SW 1271 (cell line): Measurements from ENCODE around the gene CPXM1.
"Not testable (repeated sequence)": the region's sequence is repeated elsewhere in the genome, so short reads cannot be mapped to it uniquely, and the experiment has no call there.

ENCODE experiments used
- DNase-seq, 2 experiments: peaks; one replicate each; lab custom pipeline; 2025; lab: John Stamatoyannopoulos, UW

CPXM1 gene

GRCh38 chr20:2800521-2801285 lies at the start of gene CPXM1:
TSS of gene CPXM1 (minus strand) at chr20:2800627. CDS start at chr20:2800572, 55 bp downstream.
- DNase-seq: no peak

GRCh38 chr20:2849529-2849928 lies 49.1 kb upstream of the CPXM1 start:
- no peak for DNase-seq

GRCh38 chr20:2847802-2848201 lies 47.4 kb upstream of the CPXM1 start:
- DNase-seq: no peak

DNA sequence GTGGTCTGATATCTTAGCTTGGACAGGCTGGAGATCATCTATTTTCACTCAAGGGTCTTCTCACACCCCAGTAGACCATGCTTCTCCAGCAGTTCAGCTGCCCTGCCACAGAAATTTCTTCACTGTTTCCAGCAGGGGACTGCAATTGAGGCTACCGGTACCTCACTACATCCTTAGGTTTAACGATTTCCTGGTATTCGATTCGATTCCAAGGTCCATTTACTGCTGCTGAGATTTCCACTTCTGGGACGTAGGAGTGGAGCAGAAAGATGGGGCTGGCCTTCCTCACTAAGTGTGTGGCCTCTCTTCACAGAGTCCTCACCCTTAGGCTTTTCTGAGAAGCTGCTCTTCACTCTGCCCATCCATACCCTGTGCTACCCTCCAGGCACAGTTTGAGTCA lies 46.3 kb upstream of the CPXM1 start:
- no peak for DNase-seq

DNA sequence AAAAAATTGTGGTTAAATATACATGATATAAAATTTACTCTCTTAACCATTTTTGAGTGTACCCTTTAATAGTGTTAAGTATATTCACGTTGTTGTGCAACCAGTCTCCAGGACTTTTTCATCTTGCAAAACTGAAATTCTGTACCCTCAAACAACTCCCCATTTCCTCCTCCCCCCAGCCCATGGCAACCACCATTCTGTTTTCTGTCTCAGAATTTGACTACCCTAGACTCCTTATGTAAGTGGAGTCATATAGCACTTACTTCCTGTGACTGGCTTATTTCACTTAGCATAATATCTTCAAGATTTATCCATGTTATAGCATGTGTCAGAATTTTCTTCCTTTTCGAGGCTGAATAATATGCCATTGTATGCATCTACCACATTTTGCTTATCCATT lies 45.2 kb upstream of the CPXM1 start:
- DNase-seq: no peak

DNA sequence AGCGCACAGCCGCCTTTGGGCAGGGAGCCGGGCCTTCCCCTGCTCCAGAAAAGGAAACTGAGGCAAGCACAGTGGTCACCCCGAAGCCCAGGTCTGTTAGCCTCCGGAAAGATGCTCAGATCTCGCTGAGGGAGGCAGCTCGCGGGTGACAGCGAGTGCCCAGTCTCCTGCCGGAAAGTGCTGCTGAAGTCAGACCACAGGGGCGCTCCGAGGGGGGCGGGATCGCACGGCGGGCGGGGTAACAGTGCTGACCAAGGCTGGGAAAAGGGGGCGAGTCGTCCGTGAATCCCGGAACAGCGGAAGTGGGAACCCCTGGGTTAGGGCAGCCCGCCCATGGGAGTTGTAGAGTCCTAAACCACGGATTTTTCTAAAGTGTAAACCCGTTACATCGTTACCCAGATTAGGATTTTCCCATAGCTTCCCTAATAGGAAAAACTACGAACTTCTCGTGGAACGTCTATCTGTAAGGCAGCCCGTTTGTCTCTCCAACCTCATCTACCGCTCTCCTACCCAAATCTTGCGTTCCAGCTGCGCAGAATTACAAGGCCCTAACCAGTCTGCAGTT lies 40.6 kb upstream of the CPXM1 start:
- peak; percentile 43 to 80 for DNase-seq

DNA sequence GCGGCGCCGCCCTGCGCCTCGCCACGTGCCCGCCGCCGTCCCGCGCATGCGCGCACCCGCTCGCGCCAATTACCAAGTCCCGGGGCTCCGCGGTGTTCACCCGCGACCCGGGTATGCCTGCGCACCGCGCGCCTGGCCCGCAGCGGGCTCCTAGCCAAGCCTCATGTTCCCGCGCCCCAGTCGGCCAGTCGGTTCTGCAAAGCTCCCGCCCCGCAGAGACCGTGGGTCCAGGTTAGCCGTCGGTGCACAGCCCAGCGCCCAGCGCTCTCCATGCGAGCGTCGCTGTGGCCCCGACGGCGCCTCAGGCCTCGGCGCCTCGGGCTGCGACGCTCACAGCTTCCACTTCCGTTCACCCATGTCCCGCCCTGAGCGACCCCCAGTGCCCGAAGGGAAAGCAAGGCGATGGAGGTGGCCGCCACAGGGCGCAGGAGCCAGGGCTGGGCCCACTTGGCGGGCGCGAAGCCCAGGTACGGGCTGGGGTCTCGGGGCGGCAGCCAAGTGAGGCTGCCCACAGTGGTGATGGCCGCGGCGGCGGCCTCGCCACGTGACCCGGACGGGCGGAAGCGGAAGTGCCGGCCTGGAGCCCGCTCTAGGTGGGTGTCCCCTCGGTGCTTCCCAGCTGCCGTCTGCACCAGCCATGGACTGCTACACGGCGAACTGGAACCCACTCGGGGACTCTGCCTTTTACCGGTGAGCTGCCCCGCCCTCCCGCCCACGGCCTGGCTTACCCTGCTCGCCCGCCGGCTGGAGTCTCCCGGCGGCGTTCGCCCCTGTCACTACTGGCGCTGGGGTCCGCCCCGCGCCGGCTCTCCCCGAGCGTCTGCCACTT lies 39.9 kb upstream of the CPXM1 start, which contains the start of the genes PCED1A and VPS16:
Gene PCED1A, minus strand, starts transcription at position 518 of the 829 bp plus-strand sequence. CDS start 743 bp downstream, outside the sequence.
Gene VPS16, plus strand, starts transcription at position 608 of the 829 bp plus-strand sequence. Its CDS starts 30 bp downstream, at position 638.
- peak; percentile 71 to 85 for DNase-seq

DNA sequence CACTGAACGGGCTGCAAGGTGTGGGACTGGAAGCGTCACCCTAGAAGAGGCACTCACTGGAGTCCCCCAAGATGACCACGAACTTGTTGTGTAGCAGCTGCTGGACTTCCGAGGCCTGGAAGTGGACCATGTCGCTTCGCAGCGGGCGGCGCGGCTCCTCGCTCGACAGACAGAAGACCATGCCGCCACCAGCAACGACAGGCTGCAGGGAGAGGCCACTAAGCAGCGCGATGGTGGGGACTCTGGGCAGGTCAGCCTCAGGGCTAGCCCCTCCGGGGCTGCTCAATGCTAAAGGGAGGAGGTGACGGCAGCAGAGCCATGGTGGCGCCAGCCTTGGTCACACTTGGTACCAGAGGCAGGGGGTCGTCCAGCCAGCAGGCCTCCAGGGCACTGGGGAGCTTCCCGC lies 39.3 kb upstream of the CPXM1 start:
- DNase-seq: no peak

DNA sequence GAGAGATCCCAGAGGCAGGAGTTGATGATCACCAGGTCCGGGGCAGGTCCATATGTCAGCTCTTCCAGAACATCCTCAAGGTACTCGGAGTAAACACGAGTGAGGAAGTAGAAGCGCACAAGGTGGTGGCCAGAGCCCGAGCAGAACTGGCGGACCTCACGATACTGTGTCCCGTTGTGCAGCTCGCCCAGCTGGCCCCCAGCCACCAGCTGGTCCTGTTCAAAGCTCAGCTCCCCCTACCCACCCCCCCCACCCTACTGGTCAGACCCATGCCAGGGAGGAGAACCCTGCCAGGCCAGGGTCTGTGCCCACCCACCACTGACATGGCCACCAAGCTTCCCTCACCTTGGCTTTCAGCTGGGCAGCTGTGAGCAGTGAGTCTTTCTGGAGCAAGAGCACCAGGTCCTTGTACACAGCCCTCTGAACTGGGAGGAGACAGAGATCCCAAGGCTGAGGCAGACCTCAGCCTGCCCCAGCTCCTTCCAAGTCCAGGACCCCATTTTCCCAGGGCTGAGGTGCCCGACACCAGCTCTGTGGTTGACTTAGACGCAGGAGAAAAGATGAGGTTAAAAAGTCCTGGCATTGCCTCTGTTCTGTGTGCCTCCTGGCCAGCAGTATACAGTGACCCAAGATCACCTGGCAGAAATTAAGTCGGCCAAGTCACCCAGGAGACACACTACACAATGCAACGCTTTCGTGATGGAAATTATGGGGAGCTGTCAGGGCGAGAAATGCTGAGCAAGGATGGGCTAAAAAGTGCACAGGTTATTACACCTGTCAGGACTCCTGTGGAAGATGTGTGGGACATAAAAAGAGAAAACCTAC lies 38.6 kb upstream of the CPXM1 start:
- no peak for DNase-seq

DNA sequence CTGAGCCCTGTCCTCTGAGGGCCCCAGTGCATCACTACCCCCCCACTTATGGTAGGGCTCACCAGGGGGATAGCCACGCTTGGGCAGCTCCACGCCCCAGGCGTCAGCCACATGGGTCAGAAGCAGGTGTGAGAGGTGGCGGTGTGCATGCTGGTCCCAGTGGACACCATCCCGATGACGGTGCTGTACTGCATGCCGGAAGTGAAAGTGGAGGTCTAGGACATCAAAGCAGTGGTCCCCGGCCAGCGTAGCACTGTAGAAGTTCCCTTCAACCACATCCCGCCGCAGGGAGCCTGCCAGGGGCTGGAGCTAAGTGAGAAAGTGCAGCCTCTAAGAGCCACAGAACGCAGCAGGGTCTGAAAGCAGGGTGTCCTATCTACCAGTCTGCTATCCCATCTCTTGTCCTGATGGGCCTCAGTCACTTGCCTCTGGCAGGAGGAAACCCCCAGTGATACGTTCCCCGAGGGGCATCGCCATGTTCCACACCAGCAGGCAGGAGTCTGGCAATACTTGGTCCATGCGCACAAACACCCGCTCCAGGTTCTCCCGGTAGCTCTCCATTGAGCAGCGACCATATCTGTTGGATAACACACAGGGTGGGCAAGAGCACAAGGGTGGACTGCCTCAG lies 37.9 kb upstream of the CPXM1 start:
- DNase-seq: no peak

DNA sequence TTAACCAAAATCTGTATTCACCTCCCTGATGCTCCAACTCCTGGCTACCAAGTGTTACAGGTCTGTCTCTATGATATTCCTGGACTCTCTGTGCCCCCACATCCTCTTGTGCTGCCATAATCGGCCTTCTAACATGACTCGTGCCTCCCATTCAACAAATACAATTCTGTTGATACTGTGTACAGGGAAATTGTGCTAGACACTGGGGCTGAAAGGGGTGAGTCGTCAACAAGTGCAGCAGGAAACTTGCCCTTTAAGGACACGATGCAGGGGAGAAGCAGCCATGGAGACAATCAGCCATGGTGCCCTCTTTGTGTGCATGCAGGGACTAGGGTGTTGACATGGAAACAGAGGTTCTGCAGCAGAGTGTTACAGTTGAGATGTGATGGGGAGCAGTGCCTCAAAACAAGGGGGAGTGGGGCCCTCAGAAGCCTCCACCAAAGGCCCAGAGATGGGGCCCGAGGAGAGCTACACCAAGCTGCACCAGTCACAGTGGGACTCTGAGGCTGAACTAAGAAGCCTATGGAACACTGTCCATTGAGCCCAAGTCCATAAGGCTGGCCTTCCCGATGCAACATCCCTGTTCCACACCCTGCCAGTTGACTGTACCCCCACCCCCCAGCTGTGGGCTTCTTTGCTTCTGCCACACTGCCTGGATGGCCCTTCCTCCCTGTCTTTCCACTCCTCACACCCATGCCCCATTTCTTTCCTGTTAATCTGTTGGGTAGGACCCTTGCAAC lies 37.0 kb upstream of the CPXM1 start:
- no peak for DNase-seq

DNA sequence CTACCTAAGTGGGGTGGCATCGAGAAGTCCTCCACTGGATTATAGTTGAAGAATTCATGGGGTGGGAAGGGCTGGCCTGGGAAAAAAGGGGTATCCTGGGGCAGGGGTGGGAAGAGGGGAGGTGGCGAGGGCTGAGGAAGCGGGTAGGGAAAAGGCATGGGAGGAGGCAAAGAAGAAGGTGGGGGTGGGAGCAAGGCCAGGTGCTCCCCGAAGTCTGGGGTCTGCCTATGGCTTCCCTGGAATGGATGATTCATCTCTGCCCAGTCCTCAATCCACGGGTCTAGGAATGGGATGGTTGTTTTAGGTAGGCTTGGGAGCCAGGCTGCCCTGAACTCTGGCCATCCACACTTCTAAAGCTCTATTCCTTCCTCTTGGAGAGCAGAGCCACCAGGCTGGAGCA lies 35.6 kb upstream of the CPXM1 start:
- DNase-seq: no peak

DNA sequence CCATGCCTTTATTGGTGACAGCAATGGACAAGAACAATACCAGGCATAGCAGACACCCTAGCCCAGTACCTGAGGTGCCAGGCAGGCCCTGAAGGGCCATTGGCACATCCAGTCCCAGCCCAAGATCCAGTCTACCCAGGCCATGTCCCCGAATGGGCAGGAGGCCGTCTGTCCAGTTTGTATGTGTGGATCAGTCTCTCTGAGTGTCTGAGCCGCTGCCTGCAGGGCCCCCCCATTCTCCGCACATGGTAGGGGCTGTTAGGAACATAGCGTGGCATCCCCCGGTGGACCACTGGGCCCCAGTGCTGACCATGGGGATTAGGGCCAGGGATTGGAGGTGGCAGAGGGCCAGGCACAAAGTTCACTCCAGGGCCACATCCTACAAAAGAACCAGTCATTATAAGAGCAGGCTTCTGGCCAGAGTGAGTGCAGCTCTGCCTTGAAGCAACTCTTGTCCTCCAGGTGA lies 34.9 kb upstream of the CPXM1 start:
- DNase-seq: no peak

DNA sequence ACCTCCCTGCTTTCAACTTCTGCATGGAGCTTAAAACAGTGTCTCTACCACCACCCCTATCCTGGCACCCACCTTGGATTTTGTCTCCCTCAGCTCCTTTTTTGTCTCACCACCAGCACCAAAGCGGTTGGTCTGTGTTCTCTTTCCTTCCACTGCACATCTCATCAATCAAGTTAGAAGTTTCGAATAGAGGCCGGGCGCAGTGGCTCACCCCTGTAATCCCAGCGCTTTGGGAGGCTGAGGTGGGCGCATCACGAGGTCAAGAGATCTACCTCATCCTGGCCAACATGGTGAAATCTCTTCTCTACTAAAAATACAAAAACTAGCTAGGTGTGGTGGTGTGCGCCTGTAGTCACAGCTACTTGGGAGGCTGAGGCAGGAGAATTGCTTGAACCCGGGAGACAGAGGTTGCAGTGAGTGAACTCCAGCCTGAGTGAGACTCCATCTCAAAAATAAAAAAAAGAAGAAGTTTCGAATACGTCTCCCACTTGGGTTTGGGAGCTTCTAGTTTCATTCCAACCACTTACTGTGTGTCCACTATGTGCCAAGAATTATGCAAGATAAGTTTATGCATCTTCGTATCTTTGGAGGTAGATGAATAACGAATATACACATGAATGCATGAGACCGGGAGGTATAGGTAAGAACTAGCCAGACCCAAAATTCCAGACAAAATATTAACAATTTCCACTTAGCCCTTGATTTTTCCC lies 34.1 kb upstream of the CPXM1 start:
- no peak for DNase-seq

GRCh38 chr20:2833761-2834160 lies 33.3 kb upstream of the CPXM1 start:
- no peak for DNase-seq

DNA sequence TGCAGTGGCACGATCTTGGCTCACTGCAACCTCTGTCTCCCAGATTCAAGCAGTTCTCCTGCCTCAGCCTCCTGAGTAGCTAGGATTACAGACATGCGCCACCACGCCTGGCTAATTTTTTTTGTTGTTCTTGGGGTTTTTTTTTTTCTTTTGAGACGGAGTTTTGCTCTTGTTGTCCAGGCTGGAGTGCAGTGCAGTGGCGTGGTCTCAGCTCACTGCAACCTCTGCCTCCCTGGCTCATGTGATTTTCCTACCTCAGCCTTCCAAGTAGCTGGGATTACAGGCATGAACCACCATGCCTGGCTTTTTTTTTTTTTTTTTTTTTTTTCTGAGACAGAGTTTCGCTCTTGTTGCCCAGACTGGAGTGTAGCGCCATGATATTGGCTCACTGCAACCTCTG lies 30.8 kb upstream of the CPXM1 start:
- DNase-seq: not testable (repeated sequence)

GRCh38 chr20:2829376-2829775 lies 28.9 kb upstream of the CPXM1 start:
- DNase-seq: no peak

GRCh38 chr20:2826655-2827054 lies 26.2 kb upstream of the CPXM1 start:
- no peak for DNase-seq

- DNase-seq: no peak
Measured at GRCh38 chr20:2825761-2826160, 25.3 kb upstream of the CPXM1 start.

GRCh38 chr20:2822073-2822472 lies 21.6 kb upstream of the CPXM1 start:
- DNase-seq: no peak
